ENCODE measurements around the gene POLR2C.
"Not testable (repeated sequence)": the region's sequence is repeated elsewhere in the genome, so short reads cannot be mapped to it uniquely, and the experiment has no call there.

The POLR2C gene

GRCh38 chr16:57462209-57462977 lies at the start of gene POLR2C:
POLR2C (plus strand) TSS chr16:57462679; CDS start chr16:57462725, 46 bp downstream.
- peak; percentile 78 to 80 for DNase-seq (ENCODE audit: low read depth in 2 of 2)

GRCh38 chr16:57413301-57413730 lies 49.2 kb upstream of the POLR2C start:
- no peak for DNase-seq (ENCODE audit: low read depth in 2 of 2)

- no peak for DNase-seq (ENCODE audit: low read depth in 2 of 2)
These were observed 48.7 kb upstream of the POLR2C start for GRCh38 chr16:57413733-57414132.

- DNase-seq (ENCODE audit: low read depth in 2 of 2) = no peak
These were observed 46.4 kb upstream of the POLR2C start for GRCh38 chr16:57416084-57416483.

GRCh38 chr16:57419506-57419905 lies 43.0 kb upstream of the POLR2C start:
- no peak for DNase-seq (ENCODE audit: low read depth in 2 of 2)

GRCh38 chr16:57422026-57422944 lies 40.2 kb upstream of the POLR2C start:
- no peak for DNase-seq (ENCODE audit: low read depth in 2 of 2)

GRCh38 chr16:57423152-57423551 lies 39.3 kb upstream of the POLR2C start:
- DNase-seq (ENCODE audit: low read depth in 2 of 2) = no peak

- no peak for DNase-seq (ENCODE audit: low read depth in 2 of 2)
These were observed 37.9 kb upstream of the POLR2C start for GRCh38 chr16:57424583-57424982.

GRCh38 chr16:57426356-57426755 lies 36.1 kb upstream of the POLR2C start:
- DNase-seq (ENCODE audit: low read depth in 2 of 2) = no peak

- DNase-seq (ENCODE audit: low read depth in 2 of 2) = no peak
These were observed 35.2 kb upstream of the POLR2C start for GRCh38 chr16:57427307-57427706.

- DNase-seq (ENCODE audit: low read depth in 2 of 2) = no peak
These were observed 34.7 kb upstream of the POLR2C start for GRCh38 chr16:57427824-57428223.

- DNase-seq (ENCODE audit: low read depth in 2 of 2) = no peak
These were observed 31.5 kb upstream of the POLR2C start for GRCh38 chr16:57430955-57431354.

GRCh38 chr16:57432505-57432904 lies 30.0 kb upstream of the POLR2C start:
- DNase-seq (ENCODE audit: low read depth in 2 of 2) = no peak

GRCh38 chr16:57432989-57433388 lies 29.5 kb upstream of the POLR2C start:
- DNase-seq (ENCODE audit: low read depth in 2 of 2) = no peak

GRCh38 chr16:57434003-57434402 lies 28.5 kb upstream of the POLR2C start:
- DNase-seq (ENCODE audit: low read depth in 2 of 2) = no peak

- DNase-seq (ENCODE audit: low read depth in 2 of 2) = no peak
These were observed 26.6 kb upstream of the POLR2C start for GRCh38 chr16:57435838-57436237.

GRCh38 chr16:57439947-57440346 lies 22.5 kb upstream of the POLR2C start:
- not testable (repeated sequence) for DNase-seq (ENCODE audit: low read depth in 2 of 2)

GRCh38 chr16:57440551-57440950 lies 21.9 kb upstream of the POLR2C start:
- not testable (repeated sequence) for DNase-seq (ENCODE audit: low read depth in 2 of 2)

GRCh38 chr16:57444711-57445110 lies 17.8 kb upstream of the POLR2C start:
- no peak for DNase-seq (ENCODE audit: low read depth in 2 of 2)

- DNase-seq (ENCODE audit: low read depth in 2 of 2) = no peak
These were observed 17.0 kb upstream of the POLR2C start for GRCh38 chr16:57445510-57445909.

- DNase-seq (ENCODE audit: low read depth in 2 of 2) = peak in 1 of 2 donors; percentile 4
These were observed 15.8 kb upstream of the POLR2C start for GRCh38 chr16:57446531-57447185.
